Head of caudate nucleus (tissue), 42 donors: ENCODE results near the gene CCDC170.
A peak's percentile ranks its signal among the peaks of the same experiment; 100 is the strongest.

Experiments
- DNase-seq, 42 donors: peaks; one replicate each; pipeline versions ENCODE4 v3.0.0 to v3.0.0-alpha.2; 2020 to 2021; ENCODE audit warnings: mixed read lengths in 7 of 42
- intact Hi-C: fragments of 100-400 bp; cut with DNase I; formaldehyde crosslinking; loops from one replicate; pipeline ENCODE4 v1.15.0; 2022

The CCDC170 gene

GRCh38 chr6:151592449-151593159, 98.8 kb downstream of the CCDC170 start:
- no peak for DNase-seq
- intact Hi-C loops, result no loop called here

GRCh38 chr6:151609146-151609902, 115.5 kb downstream of the CCDC170 start:
- intact Hi-C loops, result no loop called here
- DNase-seq, result no peak

DNA sequence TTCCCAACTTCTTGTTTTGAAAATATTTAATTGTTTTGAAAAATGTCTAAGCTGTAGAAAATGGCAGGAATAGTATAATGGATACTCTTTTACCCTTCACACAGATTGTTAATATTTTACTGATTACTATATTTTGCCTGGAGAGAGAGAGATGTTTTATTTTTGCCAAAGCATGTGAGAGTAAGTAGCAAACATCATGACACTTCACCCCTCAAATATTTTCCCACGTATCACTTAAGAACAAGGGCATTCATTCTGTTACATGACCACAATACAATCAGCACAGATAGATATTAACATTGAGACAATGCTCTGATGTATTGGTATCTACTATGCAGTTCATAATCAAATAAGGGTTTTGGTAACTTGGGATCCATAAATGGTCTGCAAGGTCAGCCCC, 116.5 kb downstream of the CCDC170 start:
- no peak for DNase-seq
- intact Hi-C loops, result no loop called here

DNA sequence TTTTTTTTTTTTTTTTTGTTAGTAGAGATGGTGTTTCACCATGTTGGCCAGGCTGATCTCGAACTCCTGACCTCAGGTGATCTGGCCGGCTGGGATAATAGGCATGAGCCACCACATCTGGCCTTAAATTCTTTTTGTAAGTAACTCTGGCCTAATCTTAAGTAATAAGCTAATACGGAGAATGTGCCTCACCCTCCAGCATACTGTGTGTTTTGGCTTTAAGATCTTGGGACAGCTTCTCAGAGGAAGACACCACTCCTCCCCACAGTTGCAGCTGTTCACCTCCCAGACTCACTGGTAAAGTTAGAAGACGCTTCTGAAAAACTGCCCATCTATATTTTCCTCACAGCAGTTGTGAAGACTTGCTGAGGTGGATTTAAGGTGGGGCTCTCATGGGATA, 120.8 kb downstream of the CCDC170 start:
- intact Hi-C loops, result no loop called here
- no peak for DNase-seq

- intact Hi-C loops, result no loop called here
- no peak for DNase-seq
These were observed 122.3 kb downstream of the CCDC170 start for GRCh38 chr6:151616091-151616513.

- no peak for DNase-seq
- intact Hi-C loops, result no loop called here
These were observed 122.8 kb downstream of the CCDC170 start for GRCh38 chr6:151616600-151616999.

GRCh38 chr6:151617539-151617938, 123.7 kb downstream of the CCDC170 start:
- no peak for DNase-seq
- intact Hi-C loops, result no loop called here

GRCh38 chr6:151618717-151619116, 124.9 kb downstream of the CCDC170 start:
- DNase-seq, result no peak
- intact Hi-C loops, result no loop called here

GRCh38 chr6:151620179-151620578, 126.4 kb downstream of the CCDC170 start:
- intact Hi-C loops, result no loop called here
- no peak for DNase-seq

DNA sequence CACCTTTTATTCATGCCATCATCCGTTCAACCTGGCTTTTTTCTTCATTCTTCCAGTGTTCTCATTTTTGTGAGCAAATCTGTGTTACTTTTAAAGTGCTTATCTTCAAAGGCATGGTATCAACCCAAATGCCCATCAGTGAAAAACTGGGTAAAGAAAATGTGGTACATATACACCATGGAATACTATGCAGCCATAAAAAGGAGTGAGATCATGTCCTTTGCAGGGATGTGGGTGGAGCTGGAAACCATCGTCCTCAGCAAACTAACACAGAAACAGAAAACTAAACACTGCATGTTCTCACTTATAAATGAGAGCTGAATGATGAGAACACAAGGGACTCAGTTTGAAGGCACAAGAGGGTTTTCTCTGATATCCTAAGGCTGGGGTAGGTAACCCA, 130.3 kb downstream of the CCDC170 start:
- DNase-seq, result no peak
- intact Hi-C loops, result no loop called here

DNA sequence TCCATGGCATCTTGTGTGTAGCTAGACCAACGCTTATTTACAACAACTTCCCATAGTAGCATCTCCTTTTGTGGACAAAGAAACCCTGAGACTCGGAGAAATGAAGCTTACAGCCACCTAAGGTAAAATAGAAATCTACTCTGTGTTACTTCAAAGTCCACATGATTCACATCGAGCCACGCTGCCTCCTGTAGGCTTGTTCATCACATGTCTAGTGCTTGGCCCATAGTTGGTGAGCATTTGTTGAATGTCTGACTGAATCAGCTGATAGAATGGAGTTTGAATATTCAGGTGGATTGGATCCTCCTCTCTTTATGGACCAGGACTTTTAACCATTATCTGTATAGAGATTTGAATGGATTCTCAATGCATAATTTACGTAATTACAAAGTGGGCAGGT, 130.7 kb downstream of the CCDC170 start:
- DNase-seq, result no peak
- intact Hi-C loops, result no loop called here

GRCh38 chr6:151624900-151625536, 131.2 kb downstream of the CCDC170 start:
- intact Hi-C loops, result no loop called here
- DNase-seq, result no peak

DNA sequence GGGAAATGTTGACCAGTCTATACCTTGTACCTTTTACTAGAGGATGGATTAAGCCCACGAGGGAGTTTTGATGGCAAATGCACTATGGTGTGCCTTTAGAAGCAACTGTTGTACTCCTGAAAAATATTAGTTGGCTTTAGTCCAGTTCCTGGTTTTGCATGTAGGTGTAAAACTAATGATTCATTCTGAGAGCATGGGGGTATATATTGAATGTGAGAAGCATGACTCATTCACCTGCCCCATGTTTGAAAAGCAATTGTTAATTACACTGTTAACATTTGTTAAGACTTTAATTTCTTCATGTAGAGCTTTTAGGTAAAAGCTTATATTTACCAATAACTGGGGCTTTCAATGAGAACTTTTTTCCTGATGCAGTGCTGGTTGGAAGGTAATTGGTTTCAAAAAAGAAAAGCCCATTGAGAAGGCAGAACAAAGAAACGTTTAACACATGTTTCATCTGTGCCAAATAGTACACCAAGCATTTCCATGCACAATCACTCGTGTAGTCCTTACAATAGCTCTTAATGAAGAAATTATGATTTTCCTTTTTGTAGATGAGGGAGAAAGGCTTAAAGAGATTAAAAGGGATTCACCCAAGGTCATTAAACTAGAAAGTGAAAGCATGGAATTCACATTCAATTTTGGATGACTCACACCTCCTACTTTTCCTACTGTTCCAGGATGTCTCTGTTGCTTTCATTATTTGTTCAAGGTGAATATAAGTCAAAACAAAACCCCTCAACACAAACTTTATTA, 134.1 kb downstream of the CCDC170 start:
- DNase-seq, result peak in 1 of 42 donors; percentile 7
- intact Hi-C loops, result no loop called here

DNA sequence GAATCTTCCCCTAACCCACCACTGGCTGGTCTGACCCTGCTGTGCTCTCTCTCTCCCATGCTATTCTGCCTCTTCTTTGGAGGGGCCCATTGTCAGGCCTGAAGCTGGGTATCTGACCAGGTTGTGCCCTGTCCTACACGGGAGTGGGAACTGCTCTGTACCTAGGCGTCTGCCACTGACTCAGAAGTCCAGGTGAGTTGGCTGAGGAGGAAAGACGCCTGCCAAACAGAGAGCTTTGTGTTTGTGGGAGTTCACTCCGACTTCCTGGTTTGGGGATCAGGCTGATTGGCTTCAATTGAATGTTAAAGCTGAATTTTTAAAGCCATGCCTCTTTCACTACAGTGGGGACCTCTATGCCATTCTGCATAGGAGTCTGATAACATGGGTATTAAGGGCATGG, 136.0 kb downstream of the CCDC170 start:
- intact Hi-C loops, result no loop called here

GRCh38 chr6:151630387-151630786, 136.6 kb downstream of the CCDC170 start:
- no peak for DNase-seq
- intact Hi-C loops, result no loop called here

More for the DNA sequence above, 136.0 kb downstream of the CCDC170 start:
- DNase-seq, result no peak

DNA sequence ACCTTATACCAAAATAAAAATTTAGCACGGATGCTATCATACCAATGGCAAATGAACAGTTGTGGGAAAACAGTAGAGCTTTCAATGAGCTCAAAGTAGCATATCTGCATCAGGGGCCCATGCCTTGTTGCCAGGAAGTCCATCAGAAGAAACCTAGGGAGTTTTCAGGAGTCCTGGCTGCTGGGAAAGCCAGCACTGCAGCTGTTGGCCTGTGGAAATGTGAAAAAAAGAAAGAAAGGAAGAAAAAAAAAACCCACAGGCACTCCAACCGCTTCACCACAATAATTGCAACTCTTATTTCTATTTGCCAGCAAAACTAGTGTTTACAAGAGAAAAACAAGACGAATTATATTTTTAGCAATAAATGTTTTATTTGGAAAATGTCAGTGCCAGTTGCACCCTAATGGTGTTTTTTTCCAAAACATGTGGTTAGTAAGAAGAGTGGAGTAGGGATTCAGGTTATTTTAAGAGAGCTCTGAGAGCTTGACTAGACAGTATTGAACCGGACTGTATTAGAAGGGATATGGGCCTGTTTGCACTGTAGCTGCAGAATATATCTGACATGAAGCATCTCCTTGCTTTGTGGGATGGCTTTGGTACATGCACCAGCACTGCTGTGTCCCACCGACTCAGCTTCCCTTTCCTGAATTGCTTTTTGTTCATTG, 137.3 kb downstream of the CCDC170 start:
- DNase-seq, result no peak
- intact Hi-C loops, result no loop called here

- intact Hi-C loops, result no loop called here
These were observed 138.7 kb downstream of the CCDC170 start for GRCh38 chr6:151632415-151632987.

GRCh38 chr6:151633526-151634335, 139.9 kb downstream of the CCDC170 start:
- intact Hi-C loops, result no loop called here

More at GRCh38 chr6:151632415-151632987, 138.7 kb downstream of the CCDC170 start:
- DNase-seq, result no peak

More at GRCh38 chr6:151633526-151634335, 139.9 kb downstream of the CCDC170 start:
- no peak for DNase-seq
